Measurements from ENCODE around the gene RIN1. TPM values are rescaled to one million over a fixed set of nuclear protein-coding genes. Genes with fewer than 3 reads are reported as not detected.

RIN1 gene
- total and polyA plus RNA-seq, 9 of the 15 experiments (the other 6 are each of a cell fraction or from before 2014, with no cell fraction given), result 0.01 to 1.2 (median 0.45) TPM; not detected in 1

DNA sequence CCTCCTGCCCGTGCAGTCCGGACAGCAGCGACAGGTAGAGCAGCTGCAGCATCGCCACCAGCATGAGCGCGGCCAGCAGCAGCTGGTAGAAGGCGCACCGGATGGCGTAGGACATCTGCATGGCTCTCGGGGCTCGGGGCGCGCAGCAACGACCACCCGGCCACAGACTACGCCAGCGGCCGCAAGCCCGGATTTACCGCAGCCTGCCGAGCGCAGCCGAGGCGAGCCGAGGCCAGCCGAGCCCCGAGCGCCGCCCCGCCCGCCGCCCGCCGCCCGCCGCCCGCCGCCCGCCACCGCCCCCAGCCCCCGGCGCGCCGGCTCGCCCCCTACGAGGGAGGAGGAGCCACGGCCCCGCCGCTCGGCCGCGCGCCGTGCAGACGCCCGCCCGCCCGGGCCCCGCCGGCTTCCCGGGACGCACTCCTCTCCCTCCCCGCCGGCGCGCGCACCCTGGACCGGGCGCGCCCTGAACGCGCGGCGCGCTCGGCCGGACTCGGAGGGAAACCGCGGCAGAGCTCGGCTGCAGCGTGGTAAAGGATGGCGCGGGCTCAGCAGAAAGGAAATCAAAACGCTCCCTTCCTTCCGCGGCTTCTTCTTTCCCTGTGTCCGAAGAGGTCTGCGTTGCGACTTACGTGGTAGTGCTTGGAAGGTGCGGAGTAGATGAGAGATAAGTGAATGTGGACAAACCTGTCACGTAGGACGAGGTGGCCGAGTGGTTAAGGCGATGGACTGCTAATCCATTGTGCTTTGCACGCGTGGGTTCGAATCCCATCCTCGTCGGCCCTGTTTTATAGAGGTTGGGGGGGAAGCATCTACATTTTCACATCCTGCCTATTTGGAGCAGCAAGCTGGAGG is 11.4 kb upstream of the RIN1 start, which contains the start of gene B4GAT1 (continued):
- TF ChIP-seq, protein P1, sequence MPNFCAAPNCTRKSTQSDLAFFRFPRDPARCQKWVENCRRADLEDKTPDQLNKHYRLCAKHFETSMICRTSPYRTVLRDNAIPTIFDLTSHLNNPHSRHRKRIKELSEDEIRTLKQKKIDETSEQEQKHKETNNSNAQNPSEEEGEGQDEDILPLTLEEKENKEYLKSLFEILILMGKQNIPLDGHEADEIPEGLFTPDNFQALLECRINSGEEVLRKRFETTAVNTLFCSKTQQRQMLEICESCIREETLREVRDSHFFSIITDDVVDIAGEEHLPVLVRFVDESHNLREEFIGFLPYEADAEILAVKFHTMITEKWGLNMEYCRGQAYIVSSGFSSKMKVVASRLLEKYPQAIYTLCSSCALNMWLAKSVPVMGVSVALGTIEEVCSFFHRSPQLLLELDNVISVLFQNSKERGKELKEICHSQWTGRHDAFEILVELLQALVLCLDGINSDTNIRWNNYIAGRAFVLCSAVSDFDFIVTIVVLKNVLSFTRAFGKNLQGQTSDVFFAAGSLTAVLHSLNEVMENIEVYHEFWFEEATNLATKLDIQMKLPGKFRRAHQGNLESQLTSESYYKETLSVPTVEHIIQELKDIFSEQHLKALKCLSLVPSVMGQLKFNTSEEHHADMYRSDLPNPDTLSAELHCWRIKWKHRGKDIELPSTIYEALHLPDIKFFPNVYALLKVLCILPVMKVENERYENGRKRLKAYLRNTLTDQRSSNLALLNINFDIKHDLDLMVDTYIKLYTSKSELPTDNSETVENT (CRISPR knock-in tag; IDR thresholded peaks at IDR 0.05), result peak; percentile 16; the same call in 1 of the 2 replicates
- TF ChIP-seq TBL1XR1 (IDR thresholded peaks at IDR 0.05; ENCODE audit: low read length in 2 of 2) (peak in 1 of 2 experiments; percentile 91; a peak in 2 of 4 replicates), CTCFL (IDR thresholded peaks at IDR 0.05; ENCODE audit: borderline replicate concordance, insufficient read depth, low read depth, low read length, poor library complexity, severe bottlenecking) (no peak), ZBTB12 (CRISPR knock-in tag; IDR thresholded peaks at IDR 0.05) (no peak), COPS2 (conservative IDR thresholded peaks at IDR 0.05) (no peak), HDAC1 (IDR thresholded peaks at IDR 0.05) (peak; percentile 15 to 48; a peak in 1 of 4 replicates), CBX5 (IDR thresholded peaks at IDR 0.05; ENCODE audit: borderline replicate concordance, low read depth) (no peak), E2F6 (IDR thresholded peaks at IDR 0.05; ENCODE audit: borderline replicate concordance in 1 of 2, extremely low read depth in 1 of 2, insufficient read depth in 1 of 2, insufficient read length in 1 of 2, low read depth in 1 of 2, low read length in 1 of 2, poor library complexity in 1 of 2, severe bottlenecking in 1 of 2) (peak in 1 of 2 experiments; percentile 42), MCM2 (IDR thresholded peaks at IDR 0.05; ENCODE audit: low read depth) (no peak)
- TF ChIP-seq, protein P2, sequence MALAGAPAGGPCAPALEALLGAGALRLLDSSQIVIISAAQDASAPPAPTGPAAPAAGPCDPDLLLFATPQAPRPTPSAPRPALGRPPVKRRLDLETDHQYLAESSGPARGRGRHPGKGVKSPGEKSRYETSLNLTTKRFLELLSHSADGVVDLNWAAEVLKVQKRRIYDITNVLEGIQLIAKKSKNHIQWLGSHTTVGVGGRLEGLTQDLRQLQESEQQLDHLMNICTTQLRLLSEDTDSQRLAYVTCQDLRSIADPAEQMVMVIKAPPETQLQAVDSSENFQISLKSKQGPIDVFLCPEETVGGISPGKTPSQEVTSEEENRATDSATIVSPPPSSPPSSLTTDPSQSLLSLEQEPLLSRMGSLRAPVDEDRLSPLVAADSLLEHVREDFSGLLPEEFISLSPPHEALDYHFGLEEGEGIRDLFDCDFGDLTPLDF (CRISPR knock-in tag; IDR thresholded peaks at IDR 0.05), result 0 out of 2 replicates have a peak, but pooled peaks have one; percentile 39

Measured in K562 (cell line).